GM18873 (cell line): Measurements from ENCODE around the gene TTC34.

Source experiments
- ATAC-seq: cut with Tn5 transposase; IDR thresholded peaks from one replicate; pipeline ENCODE4 v1.9.1; 2021; ENCODE audit warnings: mild to moderate bottlenecking, moderate library complexity, moderate number of reproducible peaks; ENCODE audit not compliant: unreplicated experiment, low FRiP score

The TTC34 gene, protein sequence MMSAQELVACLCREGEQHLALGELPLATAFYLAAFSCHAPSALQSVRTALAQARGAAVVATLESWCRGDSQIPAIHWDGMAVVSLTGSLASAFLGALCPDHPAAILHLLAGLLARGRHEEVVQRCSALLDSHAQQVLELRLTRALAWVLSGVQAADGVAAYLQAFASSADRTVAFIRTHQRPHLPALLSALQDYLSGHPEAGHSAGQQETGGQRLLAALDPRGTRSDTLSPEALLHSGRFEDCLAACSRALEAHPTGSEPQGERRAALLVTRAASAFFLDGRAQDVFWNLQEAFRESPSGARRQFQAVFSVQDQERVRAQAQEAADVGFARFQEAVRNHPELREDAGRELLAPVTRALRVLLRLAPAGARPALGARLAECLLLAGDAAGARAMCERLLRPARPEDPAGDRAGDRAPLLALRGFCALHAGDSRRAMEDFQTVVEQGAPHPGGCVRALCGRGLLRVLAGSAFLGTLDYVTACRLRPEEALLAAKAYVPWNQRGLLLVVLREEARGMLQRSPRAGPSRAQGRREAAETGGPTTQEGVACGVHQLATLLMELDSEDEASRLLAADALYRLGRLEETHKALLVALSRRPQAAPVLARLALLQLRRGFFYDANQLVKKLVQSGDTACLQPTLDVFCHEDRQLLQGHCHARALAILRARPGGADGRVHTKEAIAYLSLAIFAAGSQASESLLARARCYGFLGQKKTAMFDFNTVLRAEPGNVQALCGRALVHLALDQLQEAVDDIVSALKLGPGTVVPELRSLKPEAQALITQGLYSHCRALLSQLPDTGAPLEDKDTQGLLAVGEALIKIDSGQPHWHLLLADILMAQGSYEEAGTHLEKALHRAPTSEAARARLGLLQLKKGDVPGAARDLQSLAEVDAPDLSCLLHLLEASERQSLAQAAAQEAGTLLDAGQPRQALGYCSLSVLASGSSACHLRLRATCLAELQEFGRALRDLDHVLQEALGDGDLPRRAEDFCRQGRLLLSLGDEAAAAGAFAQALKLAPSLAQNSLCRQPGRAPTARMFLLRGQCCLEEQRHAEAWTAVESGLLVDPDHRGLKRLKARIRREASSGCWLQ

DNA sequence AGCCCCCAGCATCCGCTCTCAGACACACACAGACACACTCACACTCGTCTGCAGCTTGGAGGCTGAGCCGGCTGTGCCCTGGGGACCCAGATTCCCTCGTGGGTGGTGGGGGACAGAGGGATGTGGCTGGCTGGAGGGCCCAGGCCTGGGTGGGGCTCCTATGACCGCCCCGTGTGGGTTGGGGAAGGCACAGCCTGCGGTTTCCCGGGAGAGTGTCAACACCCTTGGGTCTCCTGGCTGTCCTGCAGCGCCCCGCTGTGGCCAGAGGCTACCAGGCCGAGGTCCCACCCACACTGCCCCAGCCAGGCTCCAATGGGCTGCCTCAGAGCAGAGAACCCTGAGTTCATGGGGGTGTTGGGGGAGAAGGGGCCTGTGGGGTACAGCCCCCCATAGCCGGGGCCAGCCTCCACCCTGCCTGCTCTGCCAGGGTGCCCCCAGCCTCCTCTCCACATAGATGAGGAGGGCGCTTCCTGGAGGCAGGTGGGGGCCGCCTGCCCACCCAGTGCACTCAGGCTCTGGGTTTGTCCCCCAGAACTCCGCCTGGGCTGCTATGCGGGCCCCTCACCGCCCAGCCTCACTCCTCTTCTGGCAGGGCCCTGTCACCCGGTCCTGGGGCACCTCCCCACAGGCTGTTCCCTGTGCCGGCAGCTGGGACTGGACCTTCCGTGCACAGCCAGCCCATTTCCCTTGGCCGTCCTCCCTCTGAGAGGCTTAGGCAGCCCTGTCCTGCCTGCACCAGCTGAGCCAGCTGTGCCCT is at the start of gene TTC34:
Gene TTC34, minus strand, starts transcription at position 159 of the 757 bp plus-strand sequence. CDS start 866 bp downstream, outside the sequence.
- ATAC-seq, result no peak

DNA sequence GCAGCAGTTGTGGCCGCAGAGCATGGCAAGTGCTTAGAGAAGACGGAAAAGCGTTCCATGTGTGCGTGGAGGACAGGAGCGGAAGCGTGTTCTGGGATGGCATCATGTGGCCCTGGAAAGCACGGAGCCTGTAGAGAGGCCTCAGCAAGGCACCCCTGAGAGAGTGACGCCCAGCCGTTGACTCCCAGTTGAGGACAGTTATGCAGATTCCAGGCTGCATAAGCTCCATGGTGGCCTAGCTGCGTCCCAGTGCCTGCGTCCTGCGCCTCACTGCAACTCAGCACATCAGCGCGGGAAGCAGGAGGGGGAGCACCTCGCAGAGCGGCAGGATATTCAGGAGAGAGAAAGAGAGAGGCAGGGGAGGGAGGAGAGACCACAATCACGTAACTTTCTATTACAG is 49.0 kb upstream of the TTC34 start:
- no peak for ATAC-seq

DNA sequence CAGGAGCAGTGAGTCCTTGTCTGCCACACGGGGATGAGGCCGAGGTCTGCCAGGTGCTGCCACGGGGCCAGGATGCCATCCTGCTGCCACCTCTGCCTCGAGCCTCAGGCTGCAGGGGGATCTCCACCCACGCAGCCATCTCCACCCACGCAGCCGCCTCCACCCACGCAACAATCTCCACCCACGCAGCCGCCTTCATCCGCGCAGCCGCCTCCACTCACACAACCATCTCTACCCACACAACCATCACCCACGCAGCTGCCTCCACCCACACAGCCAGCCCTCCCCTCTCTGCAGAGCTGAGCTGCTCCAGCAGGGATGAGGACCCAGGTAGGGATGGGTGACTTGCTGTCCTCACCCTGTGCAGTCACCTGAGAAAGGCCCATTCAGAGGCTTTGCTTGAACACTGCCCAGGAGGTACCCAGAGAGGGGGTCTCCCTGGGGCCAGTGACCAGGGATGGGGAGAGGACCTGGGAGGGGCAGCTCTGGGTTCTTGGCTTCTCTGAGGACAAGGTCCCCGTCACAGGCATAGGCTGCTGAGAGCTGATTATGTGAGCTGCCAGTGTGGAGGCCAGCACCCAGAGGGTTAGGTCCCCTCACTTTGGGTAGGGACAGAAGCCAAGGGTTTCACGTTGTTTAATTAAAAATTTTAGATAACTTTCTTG is 46.6 kb upstream of the TTC34 start:
- no peak for ATAC-seq

DNA sequence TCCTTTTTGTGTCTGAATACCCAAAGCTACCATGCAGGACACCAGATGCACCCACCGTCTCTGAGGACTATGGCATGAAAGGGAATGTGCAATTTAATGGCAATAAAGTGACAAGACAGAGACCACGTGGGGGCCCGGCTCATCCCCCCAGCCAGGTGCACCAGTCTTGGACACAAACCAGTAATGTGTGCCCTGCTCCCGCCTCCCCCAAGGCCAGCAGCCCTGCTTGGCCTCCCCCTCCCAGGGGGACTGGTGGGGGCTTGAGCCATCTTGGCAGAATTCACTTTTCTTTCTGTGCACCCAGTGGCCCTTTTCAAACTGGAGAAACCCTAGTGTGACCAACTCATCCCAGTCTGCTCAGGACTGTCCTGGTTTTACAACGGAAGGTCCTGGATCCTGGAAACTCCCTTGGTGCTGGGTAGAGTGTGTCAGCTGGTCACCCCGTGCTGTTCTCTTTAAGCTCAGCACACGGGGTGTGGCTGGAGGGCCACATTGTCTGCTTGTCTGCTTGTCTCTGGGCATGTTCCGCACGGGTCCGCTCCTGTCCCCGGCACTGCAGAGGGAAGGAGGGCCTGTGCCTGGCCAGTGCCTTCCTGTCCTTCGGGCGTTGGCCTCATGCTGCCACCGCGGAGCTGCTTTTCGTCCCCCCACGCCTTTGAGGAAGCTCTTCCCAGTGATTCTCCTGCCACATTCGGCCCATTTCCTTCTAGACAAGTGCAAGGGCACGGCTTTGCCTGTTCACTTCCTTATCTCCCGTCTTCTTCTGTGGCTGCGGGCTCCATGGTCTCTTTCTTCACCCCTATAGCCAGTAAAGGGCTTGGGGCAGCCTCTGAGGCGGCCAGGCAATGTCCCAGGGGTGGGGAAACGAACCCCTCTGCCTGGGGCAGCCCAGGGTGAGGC is 45.8 kb upstream of the TTC34 start:
- ATAC-seq, result no peak

DNA sequence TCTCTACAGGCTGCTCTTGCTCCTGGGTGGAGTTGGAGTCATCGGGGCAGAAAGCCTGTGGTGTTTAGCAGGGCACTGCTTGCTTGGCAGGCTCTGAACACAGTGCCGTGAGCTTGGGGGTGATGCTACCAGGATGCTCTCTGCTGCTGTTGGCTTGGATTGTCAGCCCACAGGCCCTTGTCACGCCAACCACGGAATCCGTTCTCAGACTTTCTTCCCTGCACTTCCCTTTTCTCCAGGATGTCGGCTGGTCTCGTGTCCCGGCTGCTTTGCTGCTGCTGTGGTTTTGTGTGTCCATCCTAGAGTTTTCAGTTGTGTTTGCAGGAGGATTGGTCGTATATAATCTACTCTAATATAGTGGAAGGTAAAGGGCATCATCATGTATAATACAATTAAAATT is 44.4 kb upstream of the TTC34 start:
- ATAC-seq, result no peak

DNA sequence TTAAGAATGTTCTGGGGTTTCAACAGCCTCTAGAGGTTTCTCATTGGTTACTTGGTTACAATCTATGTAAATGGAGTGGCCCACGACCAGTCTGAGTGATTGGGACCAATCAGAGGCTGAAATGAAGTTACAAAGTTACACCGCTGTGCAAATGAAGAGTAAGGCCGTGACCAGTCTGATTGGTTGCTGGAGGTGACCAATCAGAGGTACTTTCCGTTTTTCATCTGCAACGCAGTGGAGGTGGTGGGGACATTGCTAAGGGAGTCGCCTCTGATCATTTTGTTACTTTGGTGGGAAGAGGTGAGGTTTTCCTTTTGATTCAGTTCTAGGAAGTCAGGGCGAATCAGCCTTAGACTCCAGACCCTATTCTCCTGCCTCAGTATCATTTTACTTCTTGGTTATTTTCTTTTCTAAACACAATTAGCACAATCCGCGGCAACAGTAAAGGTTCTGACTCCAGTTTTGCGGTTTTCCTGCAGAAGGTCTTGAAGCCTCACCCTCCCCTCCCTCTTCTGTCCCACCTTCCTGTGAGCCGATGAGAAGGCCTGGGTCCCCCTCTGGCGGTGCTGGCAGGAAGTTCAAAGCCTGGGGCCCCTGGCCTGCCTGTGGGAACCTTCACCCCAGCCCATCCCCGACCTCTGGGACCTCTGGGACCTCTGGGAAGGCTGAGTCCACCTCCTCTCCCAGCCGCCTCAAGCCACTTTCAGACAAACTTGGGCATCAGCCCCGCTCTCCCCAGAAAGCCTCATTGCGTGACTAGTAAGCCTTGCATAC is 38.7 kb upstream of the TTC34 start:
- no peak for ATAC-seq

DNA sequence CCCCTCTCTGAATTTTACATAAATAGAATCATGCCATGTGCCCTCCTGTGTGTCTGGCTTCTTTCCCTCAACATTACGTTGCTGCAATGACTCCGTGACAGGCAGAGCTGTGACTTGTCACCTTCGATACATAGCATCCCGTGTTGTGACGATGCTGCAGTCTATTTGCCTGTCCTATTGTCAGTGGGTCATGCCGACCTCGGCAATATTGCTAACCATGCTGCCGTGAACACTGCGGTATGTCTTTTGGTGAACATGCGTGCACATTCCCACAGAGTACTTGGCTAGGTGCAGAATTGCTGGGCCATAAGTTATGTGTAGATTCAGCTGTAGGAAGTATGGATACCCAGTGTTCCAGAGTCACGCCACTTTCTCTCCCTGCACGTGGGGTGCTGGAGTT is 36.3 kb upstream of the TTC34 start:
- ATAC-seq, result no peak

DNA sequence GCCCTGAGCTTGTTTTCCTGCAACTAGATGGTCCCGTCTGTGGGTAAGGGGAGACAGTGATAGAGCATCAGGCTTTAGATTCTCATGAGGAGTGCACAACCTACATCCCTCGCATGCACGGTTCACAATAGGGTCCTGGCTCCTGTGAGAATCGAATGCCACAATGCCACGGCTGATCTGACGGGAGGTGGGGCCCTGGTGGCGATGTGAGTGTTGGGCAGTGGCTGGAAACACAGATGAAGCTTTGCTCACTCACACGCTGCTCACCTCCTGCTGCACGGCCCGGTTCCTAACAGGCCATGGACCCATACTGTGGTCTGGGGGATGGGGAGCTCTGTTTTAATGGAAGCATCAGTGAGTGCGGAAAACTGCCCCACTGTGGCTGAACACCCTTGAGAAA is 35.8 kb upstream of the TTC34 start:
- no peak for ATAC-seq

DNA sequence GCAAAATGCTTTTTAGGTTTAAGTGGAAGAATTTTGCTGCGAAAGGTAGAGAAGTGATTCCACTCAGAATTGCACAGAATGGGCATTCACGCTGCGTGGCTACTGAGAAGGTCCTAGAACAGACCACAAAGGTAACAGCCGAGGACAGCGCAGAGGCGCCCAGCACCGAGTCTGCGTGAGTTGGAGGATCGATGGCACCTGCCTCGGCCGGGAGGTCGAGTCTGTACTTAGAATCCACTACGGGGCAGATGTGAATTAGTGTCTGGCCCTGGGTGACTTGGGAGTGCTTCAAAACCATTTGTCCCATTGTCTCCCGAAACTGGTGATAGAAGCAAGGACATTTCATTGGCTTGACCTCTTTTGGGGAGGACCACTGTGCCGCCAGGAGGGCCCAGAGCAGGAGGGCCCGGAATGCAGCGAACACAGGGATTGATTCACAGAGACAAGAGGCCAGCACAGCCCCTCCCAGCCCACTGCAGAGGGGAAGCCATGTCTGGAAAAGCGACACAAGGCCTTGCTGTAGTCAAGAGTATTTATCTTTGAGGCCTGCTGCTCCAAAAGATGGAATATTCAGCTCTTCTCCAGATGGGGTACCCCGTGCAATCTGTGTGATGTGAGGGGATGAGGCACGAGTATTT is 35.0 kb upstream of the TTC34 start:
- no peak for ATAC-seq

DNA sequence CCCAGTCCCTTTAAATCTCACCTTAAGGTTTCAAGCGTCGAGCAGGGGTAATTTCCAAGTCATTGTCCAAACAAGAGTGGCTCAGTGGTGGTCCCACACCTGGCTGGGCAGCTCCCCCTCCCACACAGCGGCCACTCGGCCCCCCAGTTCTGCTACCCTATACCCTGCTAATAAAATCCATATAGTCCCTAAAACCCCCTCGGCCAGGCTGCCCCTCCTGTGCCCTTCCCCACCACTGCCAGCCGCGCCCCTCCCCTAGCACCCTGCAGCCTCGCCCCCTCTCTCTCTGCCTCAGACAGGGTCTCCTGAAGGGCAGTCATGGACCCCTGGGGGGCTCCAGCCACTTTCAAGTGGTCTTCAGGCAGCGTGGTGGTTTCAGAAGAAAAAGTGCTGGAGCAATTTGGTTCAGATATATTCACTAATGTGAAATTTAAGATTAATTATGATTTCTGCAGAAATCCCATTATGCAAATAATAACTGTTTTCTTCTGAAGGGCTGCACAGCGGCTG is 34.2 kb upstream of the TTC34 start:
- ATAC-seq, result no peak

DNA sequence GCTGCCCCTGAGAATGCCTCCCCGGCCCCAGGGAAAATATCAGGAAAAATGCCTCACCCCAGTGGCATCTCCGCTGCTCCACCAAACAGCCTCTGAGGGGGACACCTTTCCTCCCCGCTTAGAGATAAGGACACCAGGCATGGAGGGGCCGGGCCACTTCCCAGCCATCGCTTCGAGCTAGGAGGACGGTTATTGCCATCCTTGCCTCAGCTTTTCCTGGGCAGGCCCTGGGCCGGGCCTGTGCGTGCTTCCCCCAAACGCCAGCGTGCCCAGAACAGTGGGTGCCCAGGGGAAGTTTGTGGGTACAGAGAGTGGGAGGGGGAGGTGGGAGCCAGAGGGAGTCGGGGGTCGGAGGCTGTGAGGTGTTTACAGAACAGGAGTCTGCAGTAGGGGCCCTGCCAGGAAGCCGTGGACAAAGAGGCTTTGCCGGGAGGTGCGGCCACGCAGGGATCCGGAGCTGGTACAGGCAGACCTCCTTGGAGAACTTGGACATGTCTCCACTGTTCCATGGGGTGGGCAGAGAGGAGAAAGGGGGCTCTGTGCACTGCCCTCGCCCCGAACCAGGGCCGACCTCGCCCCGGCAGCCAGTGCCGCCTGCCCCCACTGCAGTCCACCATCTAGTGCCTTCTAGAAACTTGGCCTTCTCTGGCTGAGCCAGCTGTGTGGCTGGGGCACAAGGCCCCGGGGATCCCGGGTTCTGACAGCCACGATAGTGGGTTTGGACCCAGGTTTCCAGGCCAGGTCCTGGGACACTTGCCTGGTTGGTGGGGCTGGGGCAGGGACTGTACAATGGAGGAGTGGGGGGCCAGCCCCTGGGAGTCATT is 33.5 kb upstream of the TTC34 start:
- no peak for ATAC-seq

DNA sequence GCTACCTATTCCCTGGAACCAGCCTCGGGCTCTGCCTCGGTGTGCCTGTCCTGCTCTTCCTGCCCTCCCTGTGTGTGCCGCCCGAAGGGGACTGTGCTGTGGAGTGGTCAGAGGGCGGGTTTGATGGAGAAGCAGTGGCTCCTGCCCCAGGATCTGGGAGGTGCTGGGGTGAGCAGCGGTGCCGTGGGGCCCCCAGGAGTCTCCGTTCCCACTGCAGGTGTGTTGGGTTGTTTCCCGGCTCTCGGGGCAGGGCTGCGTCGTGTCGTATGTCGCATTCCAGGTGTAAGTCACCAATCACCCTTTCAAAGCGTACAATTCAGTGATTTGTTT is 32.6 kb upstream of the TTC34 start:
- no peak for ATAC-seq

DNA sequence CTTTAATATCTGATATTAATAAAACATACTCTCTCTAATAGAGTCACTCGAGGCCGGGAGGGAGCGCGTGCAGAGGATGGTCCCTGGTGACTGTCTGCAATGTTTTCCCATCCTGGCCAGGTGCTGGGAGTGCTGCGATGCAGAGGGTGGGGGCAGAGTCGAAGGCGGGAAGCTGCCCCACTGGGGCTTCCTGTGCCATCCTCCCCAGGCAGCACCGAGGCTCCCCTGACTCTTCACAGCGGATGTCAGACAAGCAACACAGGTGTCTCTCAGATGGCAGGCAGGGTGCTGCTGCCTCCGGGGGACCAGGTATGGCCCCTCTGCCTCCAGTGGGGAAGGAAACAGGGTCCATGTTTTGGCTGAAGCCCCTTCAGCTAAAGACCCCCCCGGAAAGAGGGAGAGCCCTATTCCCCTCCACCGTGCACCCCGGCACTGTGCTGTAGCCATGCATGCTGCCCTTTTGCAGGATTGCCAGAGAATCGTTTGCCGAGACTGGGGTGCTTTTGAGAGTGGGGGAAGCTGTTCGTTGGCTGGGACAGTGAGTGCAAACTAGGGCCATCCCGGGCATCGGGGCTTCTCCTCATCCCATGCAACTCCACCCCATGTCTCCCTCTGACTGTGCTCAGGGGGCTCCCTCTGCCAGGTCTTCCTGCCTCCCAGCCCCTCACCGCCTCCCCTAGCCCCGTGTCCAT is 32.1 kb upstream of the TTC34 start:
- ATAC-seq, result no peak

DNA sequence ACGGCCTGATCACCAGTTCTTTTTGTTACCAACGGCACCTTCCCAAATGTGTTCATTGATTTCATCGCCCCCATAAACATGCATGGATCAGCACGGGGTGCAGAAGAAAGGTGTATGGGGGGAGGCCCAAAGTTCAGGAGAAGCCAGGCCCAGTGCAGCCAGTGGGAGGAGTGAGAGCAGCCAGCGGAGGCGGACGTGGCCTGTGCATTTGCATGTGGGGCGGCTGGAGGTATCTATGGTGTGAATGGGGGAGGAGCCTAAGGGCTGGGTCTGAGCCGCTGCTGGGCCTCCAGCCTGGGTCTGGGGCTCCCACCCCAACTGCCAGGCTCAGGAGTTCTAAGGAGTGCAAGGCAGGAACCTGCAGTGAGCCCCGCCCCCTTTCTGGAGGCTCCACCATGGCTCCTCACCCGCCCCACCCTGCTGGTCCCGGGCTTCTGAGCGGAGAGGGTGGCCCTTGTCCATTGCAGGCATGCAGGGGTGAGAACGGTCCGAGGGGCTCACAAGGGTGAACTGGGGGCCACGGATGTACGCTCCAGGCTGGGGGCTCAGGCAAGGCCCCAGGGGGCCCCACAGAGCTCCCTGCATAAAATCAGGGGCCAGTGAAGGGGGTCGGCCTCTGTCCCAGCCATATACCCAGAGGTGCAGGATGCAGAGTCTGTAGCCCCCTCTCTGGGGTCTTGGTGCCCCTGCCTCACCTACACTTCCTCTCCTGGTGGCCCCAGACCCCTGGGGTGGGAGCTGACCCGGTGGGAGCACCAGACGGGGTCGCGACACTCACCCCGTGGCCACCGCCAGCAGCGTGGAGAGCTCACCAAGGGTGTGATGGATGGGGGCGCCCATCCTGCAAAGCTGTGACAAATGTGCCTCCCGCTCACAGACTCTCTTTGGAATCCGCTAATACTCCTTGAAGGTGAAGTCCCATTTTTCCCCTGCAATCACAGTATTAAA is 31.3 kb upstream of the TTC34 start:
- no peak for ATAC-seq

DNA sequence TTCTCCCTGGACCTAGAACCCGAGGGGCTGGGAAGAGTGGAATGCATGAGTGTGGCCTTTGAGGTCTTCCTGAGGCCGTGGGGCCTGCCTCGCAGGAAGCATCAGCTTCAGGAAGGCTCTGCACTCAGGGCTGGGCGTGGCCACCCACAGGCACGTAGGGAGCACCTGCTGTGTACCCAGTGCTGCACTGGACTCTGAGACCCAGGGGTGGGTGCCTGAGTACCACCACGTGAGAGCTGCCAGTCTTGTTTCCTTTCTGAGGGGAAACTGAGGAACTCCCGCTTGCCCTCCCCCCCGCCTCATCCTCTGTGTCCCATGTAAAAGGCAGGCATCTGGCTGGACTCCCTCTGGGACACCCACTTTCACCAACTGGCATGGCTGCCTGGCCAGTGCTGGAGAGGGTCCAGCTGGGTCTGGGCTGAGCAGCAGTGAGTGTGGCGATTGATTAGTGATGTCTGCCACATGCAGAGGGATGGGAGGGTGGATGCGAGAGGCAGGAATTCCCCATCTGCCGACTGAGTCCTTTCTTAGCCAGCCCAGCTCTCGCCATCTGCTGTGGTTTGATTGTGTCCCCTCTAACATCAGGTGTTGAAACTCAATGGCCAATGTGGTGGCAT is 30.2 kb upstream of the TTC34 start:
- no peak for ATAC-seq
